Measurements from ENCODE around the gene RBFOX2. TPM values are rescaled to one million over a fixed set of nuclear protein-coding genes. Genes with fewer than 3 reads are reported as not detected.

Gene RBFOX2
- total and polyA plus RNA-seq, 10 of the 15 experiments (the other 5 are each of a cell fraction or from before 2014, with no cell fraction given), result 0.01 to 2.7 (median 0.17) TPM; not detected in 4

GRCh38 chr22:35729309-35729698, 299.3 kb downstream of the RBFOX2 start:
- Histone ChIP-seq H3K9ac (ENCODE audit: control insufficient read depth, insufficient read depth, low read length) (no peak overlapping the region), H3K27ac (ENCODE audit: control insufficient read depth, insufficient read depth) (no peak overlapping the region), H3K4me3 (no peak overlapping the region), H3K4me2 (ENCODE audit: control insufficient read depth, insufficient read depth) (no peak overlapping the region), H3K9me3 (replicated peaks; ENCODE audit: control insufficient read depth, insufficient read depth, low read length) (no peaks in the 10 kb centered on the region), H2AFZ (ENCODE audit: control insufficient read depth, low read depth, low read length) (no peak overlapping the region), H4K20me1 (ENCODE audit: control insufficient read depth, insufficient read depth) (no peaks in the 10 kb centered on the region), H3K27me3 (replicated peaks in 1 of 2; ENCODE audit: control insufficient read depth in 2 of 2, insufficient read depth in 2 of 2, low read length in 1 of 2) (peaks cover 0 to 2% of the 10 kb centered on the region in 2 experiments; a peak in 2 of 4 replicates), H3K79me2 (ENCODE audit: control insufficient read depth, insufficient read depth, low read length) (no peaks in the 10 kb centered on the region), H3K4me1 (ENCODE audit: control insufficient read depth, insufficient read depth, low read length) (no peaks in the 10 kb centered on the region), H3K36me3 (ENCODE audit: control insufficient read depth in 2 of 2, insufficient read depth in 2 of 2, low read length in 1 of 2) (no peaks in the 10 kb centered on the region)
- FAIRE-seq (no peak), ATAC-seq (no peak), DNase-seq (ENCODE audit: low read depth, low spot score) (no peak)
- 0% methylated on average over 2 of the region's 2 CpGs for WGBS (ENCODE audit: insufficient coverage, insufficient replicate concordance, low lambda C conversion rate, missing lambda C conversion rate)
- RAD21 ChIA-PET (ENCODE audit: unreplicated experiment), result no interaction called here
- intact Hi-C loops (cut with micrococcal nuclease; ENCODE audit: unreplicated experiment), result no loop called here
- BruUV-seq (replicated peaks), result no TSS peak
- in situ Hi-C loops (cut with MboI), result no loop called here
- CTCF ChIA-PET, result interaction anchor here (0.7 kb wide), 1 partner anchor 26 kb away, joined by 3 read pairs; no protein-coding TSS in a partner anchor
- TF ChIP-seq BMI1 (IDR thresholded peaks at IDR 0.05; ENCODE audit: borderline replicate concordance) (no peak), KAT2A (conservative IDR thresholded peaks at IDR 0.05; ENCODE audit: control insufficient read depth, low read depth, low read length) (no peak), POLR2AphosphoS5 (IDR thresholded peaks at IDR 0.05; ENCODE audit: low read length) (no peak), ATF7 (IDR thresholded peaks at IDR 0.05; ENCODE audit: low read depth) (no peak), TCF12 (IDR thresholded peaks at IDR 0.05; ENCODE audit: low read depth, low read length) (no peak), LARP7 (IDR thresholded peaks at IDR 0.05) (no peak)
- POLR2A ChIA-PET, result interaction anchor here (0.6 kb wide), 1 partner anchor 398 kb away, joined by 3 read pairs; no protein-coding TSS in a partner anchor
- SMC1A ChIA-PET (ENCODE audit: uncharacterized antibody, unreplicated experiment), result interaction anchor here (0.8 kb wide), 1 partner anchor 67 kb away, joined by 3 read pairs; no protein-coding TSS in a partner anchor

- BruUV-seq (replicated peaks), result no TSS peak
- CTCF ChIA-PET, result interaction anchor here (0.7 kb wide), 1 partner anchor 26 kb away, joined by 3 read pairs; no protein-coding TSS in a partner anchor
- DNase-seq (ENCODE audit: low read depth, low spot score), result no peak
- in situ Hi-C loops (cut with MboI) (no loop called here), intact Hi-C loops (cut with micrococcal nuclease; ENCODE audit: unreplicated experiment) (no loop called here)
- POLR2A ChIA-PET, result interaction anchor here (0.6 kb wide), 1 partner anchor 397 kb away, joined by 3 read pairs; no protein-coding TSS in a partner anchor
- H3K9ac ChIP-seq (ENCODE audit: control insufficient read depth, insufficient read depth, low read length), result no peak overlapping the region
- H3K4me3 ChIP-seq, result no peak overlapping the region
- no peak overlapping the region for H3K4me2 ChIP-seq (ENCODE audit: control insufficient read depth, insufficient read depth)
- H4K20me1 ChIP-seq (ENCODE audit: control insufficient read depth, insufficient read depth), result no peaks in the 10 kb centered on the region
- H3K79me2 ChIP-seq (ENCODE audit: control insufficient read depth, insufficient read depth, low read length), result no peaks in the 10 kb centered on the region
- TF ChIP-seq DPF2 (IDR thresholded peaks at IDR 0.05), result no peak
- TF ChIP-seq MTA3 (IDR thresholded peaks at IDR 0.05; ENCODE audit: borderline replicate concordance, low read length), result no peak
- no peak for TF ChIP-seq JUNB (IDR thresholded peaks at IDR 0.05)
- RAD21 ChIA-PET (ENCODE audit: unreplicated experiment), result no interaction called here
- no peaks in the 10 kb centered on the region for H3K4me1 ChIP-seq (ENCODE audit: control insufficient read depth, insufficient read depth, low read length)
- FAIRE-seq, result no peak
- no peak overlapping the region for H2AFZ ChIP-seq (ENCODE audit: control insufficient read depth, low read depth, low read length)
- 23% methylated on average over 11 of the region's 12 CpGs for WGBS (ENCODE audit: insufficient coverage, insufficient replicate concordance, low lambda C conversion rate, missing lambda C conversion rate)
- H3K9me3 ChIP-seq (replicated peaks; ENCODE audit: control insufficient read depth, insufficient read depth, low read length), result no peaks in the 10 kb centered on the region
- peaks cover 0 to 2% of the 10 kb centered on the region in 2 experiments; a peak in 2 of 4 replicates for H3K27me3 ChIP-seq (replicated peaks in 1 of 2; ENCODE audit: control insufficient read depth in 2 of 2, insufficient read depth in 2 of 2, low read length in 1 of 2)
- no peak for ATAC-seq
- no peaks in the 10 kb centered on the region for H3K36me3 ChIP-seq (ENCODE audit: control insufficient read depth in 2 of 2, insufficient read depth in 2 of 2, low read length in 1 of 2)
- no peak overlapping the region for H3K27ac ChIP-seq (ENCODE audit: control insufficient read depth, insufficient read depth)
- SMC1A ChIA-PET (ENCODE audit: uncharacterized antibody, unreplicated experiment), result interaction anchor here (0.8 kb wide), 1 partner anchor 66 kb away, joined by 3 read pairs; no protein-coding TSS in a partner anchor
These were observed 299.9 kb downstream of the RBFOX2 start for GRCh38 chr22:35728639-35729308.

All from GM12878 (cell line).